ENCODE measurements around the gene LCE1C.

Gene LCE1C

DNA sequence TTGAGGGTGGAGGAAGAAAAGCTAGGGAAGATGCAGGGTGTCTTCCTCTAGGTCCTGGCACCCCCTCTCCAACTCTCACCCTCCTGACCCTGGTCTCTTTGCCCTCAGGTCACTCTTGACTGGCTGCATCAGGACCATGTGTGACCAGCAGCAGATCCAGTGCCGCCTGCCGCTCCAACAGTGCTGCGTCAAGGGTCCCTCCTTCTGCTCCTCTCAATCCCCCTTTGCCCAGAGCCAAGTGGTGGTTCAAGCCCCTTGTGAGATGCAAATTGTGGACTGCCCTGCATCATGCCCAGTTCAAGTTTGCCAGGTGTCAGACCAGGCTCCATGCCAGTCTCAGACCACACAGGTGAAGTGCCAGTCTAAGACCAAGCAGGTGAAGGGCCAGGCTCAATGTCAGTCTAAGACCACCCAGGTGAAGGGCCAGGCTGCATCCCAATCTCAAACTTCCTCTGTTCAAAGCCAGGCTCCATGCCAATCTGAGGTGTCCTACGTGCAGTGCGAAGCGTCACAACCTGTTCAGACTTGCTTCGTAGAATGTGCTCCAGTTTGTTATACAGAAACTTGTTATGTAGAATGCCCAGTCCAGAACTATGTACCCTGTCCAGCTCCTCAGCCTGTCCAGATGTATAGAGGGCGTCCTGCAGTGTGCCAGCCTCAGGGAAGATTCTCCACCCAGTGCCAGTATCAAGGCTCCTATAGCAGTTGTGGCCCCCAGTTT, 46.8 kb downstream of the LCE1C start:
- no peak for DNase-seq

- no peak for DNase-seq
Measured at GRCh38 chr1:152758636-152759035, 47.8 kb downstream of the LCE1C start.

- no peak for DNase-seq
Measured at GRCh38 chr1:152757747-152758146, 48.7 kb downstream of the LCE1C start, which contains the start of gene KPRP. TSS of gene KPRP (plus strand) at chr1:152758025. CDS start at chr1:152759589, 1,564 bp downstream.

- no peak for DNase-seq
Measured at GRCh38 chr1:152756872-152757271, 49.6 kb downstream of the LCE1C start.

Data from suppressor macrophage treated with lipopolysaccharide for 1 hour (primary cell).